Putamen (tissue), 1 donor: ENCODE measurements around the gene IL1RAPL2.
"Not testable (repeated sequence)": the region's sequence is repeated elsewhere in the genome, so short reads cannot be mapped to it uniquely, and the experiment has no call there.

ENCODE experiments used
- DNase-seq: peaks from one replicate; pipeline ENCODE4 v3.0.0-alpha.2; 2016; ENCODE audit warnings: low spot score

The IL1RAPL2 gene

GRCh38 chrX:104854790-104855340, 288.9 kb downstream of the IL1RAPL2 start:
- DNase-seq, result no peak

DNA sequence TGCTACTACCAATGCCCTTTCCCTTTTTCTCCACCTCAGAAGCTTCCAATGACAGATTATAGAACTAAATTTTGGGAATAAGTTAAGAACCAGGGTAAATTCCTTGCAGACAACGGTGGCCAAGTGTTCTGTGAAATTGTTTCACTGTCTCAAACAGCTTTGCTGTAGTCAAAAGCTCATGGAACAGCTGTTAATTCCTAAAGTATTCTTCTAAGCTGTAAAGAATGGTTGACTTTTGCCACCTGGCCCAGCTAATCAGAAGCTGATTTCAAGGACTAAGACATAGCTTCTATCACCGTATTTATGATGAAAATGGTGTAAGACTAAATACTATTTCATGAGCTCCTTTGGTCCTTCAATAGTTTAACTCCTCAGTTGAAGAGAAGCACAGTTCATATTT, 297.5 kb downstream of the IL1RAPL2 start:
- no peak for DNase-seq

DNA sequence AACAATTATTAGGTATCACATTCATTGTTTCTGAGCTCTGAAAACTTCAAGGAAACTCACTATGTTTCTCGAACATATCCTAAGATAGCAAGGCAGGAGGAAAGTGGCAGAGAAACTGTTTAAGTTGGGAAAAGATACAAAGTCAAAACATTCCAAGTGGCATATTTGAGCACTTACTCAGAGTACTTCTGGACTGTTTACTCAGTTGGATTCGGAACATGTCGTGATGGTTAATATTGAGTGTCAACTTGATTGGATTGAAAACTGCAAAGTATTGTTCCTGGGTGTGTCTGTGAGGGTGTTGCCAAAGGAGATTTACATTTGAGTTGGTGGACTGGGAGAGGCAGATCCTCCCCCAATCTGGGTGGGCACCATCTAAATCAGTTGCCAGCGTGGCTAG, 298.3 kb downstream of the IL1RAPL2 start:
- no peak for DNase-seq

DNA sequence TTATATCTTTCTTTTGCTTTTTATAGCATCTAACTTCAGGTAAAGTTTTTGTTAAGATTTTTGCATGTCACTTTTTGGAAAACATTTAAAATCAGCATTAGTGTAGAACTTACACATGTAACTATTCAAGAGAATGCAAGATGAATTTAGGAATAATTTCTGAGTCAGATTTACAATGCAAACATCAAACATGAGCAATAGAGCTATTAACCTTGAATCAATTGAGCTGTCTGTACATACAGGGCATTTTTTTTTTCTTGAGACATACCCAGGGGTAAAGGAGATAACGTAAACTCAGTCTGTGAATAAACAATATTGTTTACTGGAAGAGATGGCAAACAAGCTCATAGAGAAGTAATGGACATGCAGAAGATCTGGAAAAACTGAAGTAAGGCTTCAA, 311.5 kb downstream of the IL1RAPL2 start:
- DNase-seq, result no peak

GRCh38 chrX:104902070-104902469, 336.1 kb downstream of the IL1RAPL2 start:
- DNase-seq, result no peak

GRCh38 chrX:104909694-104910093, 343.7 kb downstream of the IL1RAPL2 start:
- DNase-seq, result not testable (repeated sequence)

DNA sequence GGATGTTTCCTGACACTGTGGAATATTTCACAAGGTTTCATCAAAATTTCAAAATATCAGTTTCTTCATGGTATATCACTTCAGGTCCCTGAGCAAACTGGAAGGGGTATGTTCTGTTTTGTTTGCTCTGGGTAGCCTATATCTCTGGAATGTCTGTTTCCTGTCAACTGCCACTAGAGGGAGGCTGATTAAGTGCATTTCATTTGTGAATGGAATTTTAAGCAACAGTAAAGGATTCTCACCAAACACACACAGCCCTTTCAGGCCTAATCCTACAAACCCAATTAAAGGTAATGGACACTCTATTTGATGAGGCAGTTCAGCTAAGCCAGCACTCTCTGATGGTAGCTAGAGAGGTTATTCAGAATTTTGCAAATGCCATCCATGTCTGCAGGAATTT, 347.3 kb downstream of the IL1RAPL2 start:
- DNase-seq, result no peak

DNA sequence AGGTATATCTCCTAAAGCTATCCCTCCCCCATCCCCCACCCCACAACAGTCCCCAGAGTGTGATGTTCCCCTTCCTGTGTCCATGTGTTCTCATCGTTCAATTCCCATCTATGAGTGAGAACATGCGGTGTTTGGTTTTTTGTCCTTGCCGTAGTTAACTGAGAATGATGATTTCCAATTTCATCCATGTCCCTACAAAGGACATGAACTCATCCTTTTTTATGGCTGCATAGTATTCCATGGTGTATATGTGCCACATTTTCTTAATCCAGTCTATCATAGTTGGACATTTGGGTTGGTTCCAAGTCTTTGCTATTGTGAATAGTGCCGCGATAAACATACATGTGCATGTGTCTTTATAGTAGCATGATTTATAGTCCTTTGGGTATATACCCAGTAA, 348.7 kb downstream of the IL1RAPL2 start:
- DNase-seq, result not testable (repeated sequence)

DNA sequence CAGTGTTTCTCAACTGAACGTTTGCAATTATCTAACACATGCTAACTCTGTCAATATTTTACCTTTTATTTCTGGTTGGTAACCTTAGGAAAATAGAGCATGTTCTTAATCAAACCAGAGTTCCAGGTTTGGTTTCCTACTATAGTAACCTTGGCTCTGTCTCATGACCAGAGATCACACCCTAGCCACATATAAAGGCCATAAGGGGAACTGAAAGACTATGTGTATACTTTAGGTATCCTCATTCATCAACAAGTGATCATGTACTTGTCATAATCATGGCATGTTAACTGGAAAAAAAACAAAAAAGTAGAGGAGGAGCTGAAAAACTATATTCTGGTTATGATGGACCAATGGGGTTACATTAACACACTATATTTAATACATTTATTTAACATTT, 352.1 kb downstream of the IL1RAPL2 start:
- DNase-seq, result no peak

DNA sequence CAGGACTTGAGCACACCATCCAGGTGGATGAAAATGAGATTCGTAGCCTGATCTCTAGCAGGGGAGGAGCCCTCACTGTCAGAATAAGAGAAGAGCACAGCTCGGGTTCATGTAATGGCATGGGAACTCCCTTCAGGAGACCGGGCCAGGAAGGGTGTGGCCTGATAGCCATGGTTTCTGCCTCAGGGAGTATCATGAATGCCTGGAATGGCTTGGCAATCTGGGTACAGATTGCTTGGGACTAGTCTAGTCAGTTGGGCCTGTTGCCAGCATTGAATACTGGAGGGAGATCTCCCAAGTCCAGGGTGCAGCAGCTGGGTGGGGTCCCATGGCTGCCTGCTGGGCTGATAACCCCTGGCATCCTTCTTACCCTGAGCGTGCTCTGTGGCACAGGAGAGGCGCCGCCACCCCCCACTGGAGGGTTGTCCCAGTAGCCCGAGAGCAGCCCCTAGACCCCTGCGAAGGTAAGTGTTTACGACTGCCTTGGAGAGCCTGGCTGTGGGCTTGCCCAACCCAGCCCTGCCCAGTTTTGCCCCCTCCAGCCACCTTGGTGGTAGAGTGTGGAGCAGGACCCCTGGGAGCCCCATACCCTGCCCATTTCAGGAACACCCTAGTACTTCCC, 355.7 kb downstream of the IL1RAPL2 start:
- DNase-seq, result no peak

DNA sequence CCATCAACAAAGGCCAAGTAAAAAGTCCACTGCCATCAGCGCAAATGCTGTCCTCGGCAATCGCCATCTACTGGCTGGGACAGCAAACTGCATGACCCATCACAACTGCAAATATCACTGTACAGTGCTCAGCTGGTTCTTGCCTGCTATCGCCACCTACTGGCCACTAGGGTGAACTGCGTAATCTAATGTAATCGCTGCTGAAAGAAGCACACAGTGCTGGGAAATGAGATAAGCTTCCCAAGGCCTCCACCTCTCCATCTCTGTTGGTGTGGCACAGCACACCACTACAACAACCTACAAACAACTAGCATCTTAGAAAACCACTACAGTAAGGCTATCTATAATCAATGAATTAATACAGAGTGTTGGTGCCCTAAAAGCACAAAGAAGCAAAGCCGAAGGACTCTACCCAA, 356.2 kb downstream of the IL1RAPL2 start:
- DNase-seq, result peak; percentile 2

DNA sequence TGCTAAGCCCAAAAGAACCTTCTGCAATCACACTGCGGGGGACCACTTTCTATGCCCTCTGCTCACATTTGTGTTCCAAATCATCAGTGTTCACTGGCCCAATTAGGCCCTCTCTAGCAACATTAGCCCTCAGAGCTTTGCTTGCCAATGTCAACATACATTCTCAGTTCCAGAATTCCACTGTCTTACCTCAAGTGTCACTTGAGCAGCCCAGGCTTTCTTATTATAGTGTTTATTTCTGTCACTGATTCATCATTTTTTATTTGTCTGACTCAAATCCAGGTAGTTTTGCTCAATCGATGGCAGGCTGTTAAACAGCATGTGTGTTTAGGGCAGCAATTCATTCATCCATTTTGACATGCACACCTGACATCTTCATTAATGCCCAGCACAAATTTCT, 363.3 kb downstream of the IL1RAPL2 start:
- DNase-seq, result no peak

DNA sequence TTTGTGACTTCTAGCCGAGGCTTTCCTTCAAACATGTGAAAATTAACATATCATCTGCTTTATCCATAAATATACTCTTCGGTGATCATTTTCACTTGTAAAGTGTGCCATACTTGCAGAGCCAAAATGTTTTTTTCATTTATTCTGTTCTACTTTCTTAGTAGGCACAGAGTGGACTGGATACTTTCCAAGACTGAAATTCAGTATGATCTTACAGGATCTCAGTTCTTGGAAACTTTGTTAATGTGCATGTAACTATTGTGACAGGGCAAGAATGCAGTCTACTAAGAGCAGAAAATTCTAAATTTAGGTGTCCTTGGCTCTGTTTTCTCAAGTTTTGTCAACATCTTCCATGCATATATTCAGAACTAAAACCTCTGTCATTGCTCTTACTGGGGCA, 369.6 kb downstream of the IL1RAPL2 start:
- no peak for DNase-seq

GRCh38 chrX:104953251-104953650, 387.3 kb downstream of the IL1RAPL2 start:
- DNase-seq, result no peak

DNA sequence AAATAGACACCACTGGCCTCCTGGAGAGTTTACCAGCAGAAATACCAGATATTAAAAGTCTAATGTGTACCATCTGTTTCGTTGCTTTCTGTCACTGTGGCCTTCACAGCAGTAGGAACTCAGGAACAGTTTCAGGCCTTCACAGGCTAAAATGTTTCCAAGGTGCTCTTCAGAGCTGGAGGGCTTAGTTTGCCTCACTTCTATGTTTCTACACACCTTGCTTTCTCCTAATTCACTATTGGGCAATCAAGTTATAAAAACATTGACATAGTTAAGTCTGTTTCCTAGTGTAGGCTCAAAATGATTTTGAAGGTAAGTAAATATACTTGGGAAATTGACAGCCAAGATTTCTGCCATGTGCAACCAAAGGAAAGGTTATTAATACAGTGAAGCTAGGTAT, 395.9 kb downstream of the IL1RAPL2 start:
- no peak for DNase-seq

GRCh38 chrX:104968241-104968640, 402.2 kb downstream of the IL1RAPL2 start:
- no peak for DNase-seq

DNA sequence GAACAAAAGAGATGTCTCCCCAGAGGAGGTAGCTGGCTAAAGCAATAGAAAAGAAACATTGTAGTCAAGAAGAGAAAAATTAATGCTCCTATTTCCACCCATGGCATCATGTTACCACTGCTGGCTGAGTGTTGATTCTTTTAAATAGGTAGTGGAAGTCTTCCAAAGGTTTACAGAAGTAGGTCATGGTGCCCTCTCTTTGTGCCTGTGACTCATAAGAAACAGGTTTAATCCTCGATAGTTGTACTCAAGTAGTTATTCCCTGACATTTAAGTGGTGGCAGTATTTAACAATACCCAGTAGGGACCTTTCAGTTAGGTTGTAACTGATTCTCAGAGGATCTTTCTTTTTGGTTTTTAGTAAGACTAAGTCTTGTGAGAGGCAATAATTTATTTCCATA, 406.7 kb downstream of the IL1RAPL2 start:
- DNase-seq, result no peak

DNA sequence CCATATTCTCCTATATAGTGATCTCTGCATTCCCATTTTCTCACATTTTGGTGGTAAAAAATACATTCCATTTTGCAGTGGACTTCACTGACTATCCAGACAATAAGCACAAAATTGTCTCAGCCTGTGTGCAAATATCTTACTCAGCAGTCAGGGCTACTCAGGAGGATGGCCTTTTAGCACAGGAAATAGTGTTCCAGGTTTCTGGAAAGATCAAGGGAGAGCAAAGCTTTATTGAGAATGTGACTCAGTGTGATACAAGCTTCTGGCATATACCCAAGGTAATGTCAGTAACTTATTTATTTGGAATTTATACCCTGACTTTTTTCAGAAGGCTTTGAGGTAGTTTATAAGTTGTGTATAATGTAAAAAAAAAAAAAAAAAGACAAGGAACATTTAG, 421.1 kb downstream of the IL1RAPL2 start:
- DNase-seq, result no peak

DNA sequence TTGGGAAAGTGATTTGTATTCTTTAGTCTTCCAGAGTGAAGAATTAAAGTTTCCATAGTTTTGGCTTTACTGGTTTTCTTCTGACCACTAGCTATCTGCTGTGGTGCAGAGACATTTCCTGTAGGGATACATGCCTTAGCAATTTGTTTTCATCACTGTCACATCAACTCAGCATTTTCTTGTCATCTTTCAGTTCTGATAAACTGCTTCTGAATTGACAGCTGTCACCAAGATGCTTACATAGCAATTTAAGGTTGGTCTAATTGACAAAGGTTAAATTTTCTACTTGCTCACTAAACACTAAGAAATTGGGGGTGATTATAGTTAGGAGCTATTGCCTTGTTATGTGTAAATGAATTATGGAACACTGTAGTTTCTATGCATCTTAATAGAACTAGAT, 422.0 kb downstream of the IL1RAPL2 start:
- no peak for DNase-seq

DNA sequence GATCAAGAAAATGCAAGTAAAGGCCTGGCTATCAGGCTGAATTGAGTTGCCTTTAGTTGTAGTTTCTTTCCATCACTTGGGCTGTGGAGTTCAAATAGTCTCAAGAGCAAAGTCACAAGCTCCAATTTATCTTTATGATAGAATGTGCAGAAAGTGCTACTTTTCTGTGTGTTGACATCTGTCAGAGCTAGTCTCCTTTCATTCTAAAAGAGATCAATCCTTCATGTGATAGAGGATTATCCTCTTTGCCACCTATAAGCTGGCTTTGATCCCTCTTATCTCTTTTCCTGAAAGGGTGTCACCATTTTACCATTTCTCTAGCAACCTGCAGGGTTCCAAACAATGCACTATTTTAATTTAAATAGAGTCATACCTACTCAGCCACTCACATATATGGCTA, 429.5 kb downstream of the IL1RAPL2 start:
- no peak for DNase-seq

DNA sequence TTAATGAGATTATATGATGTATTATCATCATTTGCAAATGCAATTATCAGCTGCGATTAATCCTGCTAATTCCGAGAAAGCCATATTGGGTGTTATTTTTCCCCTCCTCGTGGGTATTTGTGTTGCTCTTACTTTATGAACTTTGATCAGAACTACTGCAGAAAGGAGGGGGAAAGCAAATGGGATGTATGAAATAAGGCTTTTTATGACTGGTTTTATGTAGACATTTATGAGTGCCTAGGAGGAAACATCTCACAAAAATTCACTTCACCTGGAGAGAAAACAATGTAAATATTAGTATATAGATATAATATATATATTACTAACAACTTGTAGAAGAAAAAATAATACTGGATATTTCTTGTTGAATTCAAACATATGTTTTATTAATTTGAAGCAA, 440.1 kb downstream of the IL1RAPL2 start:
- no peak for DNase-seq

GRCh38 chrX:105006996-105007395, 441.0 kb downstream of the IL1RAPL2 start:
- no peak for DNase-seq

DNA sequence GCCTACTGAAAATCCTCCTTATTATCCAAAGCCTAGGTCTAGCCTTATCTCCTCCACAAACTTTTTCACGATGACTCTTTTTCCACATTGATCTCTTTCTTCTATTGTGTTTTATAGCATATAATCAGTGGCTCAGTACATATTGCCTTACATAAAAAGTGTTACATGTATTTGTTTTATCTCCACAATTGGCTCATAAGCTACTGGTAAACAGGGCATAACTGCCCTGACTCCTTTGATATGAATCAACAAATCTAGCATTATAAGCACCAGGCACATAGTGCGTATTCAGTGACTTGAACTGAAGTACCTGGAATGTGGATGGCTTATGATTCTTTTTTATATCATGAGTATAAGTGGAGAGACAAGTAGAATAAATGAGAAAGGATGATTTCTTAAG, 447.7 kb downstream of the IL1RAPL2 start:
- DNase-seq, result no peak

DNA sequence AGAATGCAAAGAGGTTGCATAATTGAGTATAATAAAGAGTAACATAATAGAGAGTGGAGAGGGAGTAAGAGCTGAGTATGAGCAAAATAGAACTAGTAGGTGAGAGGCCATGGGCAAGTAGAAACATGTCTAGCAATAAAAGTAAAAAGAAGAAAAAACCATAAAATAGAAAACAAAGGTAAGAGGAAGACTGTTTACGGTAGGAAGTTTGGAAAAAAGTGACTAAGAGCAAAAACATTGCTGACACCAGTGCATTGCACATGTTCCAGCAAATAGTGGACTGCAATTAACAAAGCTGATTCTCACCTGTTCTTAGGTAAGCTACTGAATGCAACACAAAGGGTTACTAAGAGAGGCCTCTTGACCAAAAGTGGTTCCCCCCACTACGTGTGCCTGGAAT, 451.6 kb downstream of the IL1RAPL2 start:
- no peak for DNase-seq
